Measurements from ENCODE around the gene GPAT3.
"Not testable (repeated sequence)": the region's sequence is repeated elsewhere in the genome, so short reads cannot be mapped to it uniquely, and the experiment has no call there.

- TF ChIP-seq POLR2A (IDR thresholded peaks at IDR 0.05), result not testable (repeated sequence)
- peak; percentile 54 to 95 (median 94) for TF ChIP-seq CTCF (IDR thresholded peaks at IDR 0.05)
Measured at GRCh38 chr4:83509156-83509585, 26.7 kb upstream of the GPAT3 start.

Data from body of pancreas (tissue), 4 donors.